Upper lobe of left lung (tissue), 6 donors: ENCODE measurements around the gene ARID4A. TPM values are rescaled to one million over a fixed set of nuclear protein-coding genes. Genes with fewer than 3 reads are reported as not detected.

Source experiments
- ATAC-seq, 2 donors: fragments of 200-7000 bp; cut with Tn5 transposase; one replicate each; pipeline ENCODE4 v1.9.1; 2022; ENCODE audit warnings: mild to moderate bottlenecking in 2 of 2, moderate library complexity in 2 of 2; ENCODE audit not compliant: low FRiP score in 2 of 2
- DNase-seq, 2 donors: peaks; one replicate each; pipeline ENCODE4 v3.0.0-alpha.2; 2019 to 2020
- H3K27ac ChIP-seq, 4 donors: fragments of 200-600 bp; sonication (generic); one replicate each; pipeline ENCODE4 v1.5.1; 2016 to 2019
- H3K27me3 ChIP-seq, 4 donors: fragments of 200-600 bp; sonication (generic); one replicate each; pipeline ENCODE4 v1.5.1; 2017 to 2019
- H3K36me3 ChIP-seq, 4 donors: fragments of 200-600 bp; sonication (generic); one replicate each; pipeline ENCODE4 v1.5.1; 2016 to 2019
- H3K4me1 ChIP-seq, 4 donors: fragments of 200-600 bp; sonication (generic); one replicate each; pipeline ENCODE4 v1.5.1; 2018 to 2019
- H3K4me3 ChIP-seq, 4 donors: fragments of 200-600 bp; sonication (generic); one replicate each; pipeline ENCODE4 v1.5.1; 2017 to 2019; ENCODE audit warnings: mild to moderate bottlenecking in 2 of 4, moderate library complexity in 1 of 4
- H3K9me3 ChIP-seq, 4 donors: fragments of 200-600 bp; sonication (generic); one replicate each; pipeline ENCODE4 v1.5.1; 2018 to 2019
- EP300 ChIP-seq, 4 donors: sonication (generic); formaldehyde crosslinking; IDR thresholded peaks; one replicate each; pipeline ENCODE4 v1.5.1; 2017; ENCODE audit warnings: antibody characterized with exemption in 4 of 4, control low read depth in 2 of 4
- POLR2A ChIP-seq, 4 donors: fragments of 450-650 bp; IDR thresholded peaks; one replicate each; pipeline ENCODE4 v1.5.1; 2016 to 2017; ENCODE audit warnings: antibody characterized with exemption in 4 of 4, mild to moderate bottlenecking in 2 of 4
- POLR2AphosphoS5 ChIP-seq, 2 donors: sonication (generic); formaldehyde crosslinking; IDR thresholded peaks; one replicate each; pipeline ENCODE4 v1.5.1; 2017; ENCODE audit warnings: antibody characterized with exemption in 2 of 2
- WGBS, 2 donors: methylation state at CpG; one replicate each; pipeline ENCODE4 v1.1.5; 2017 to 2018; 5-methylcytosine and 5-hydroxymethylcytosine counted together
- total RNA-seq, 6 donors: library from RNA; depleted of rRNA in 4 of 6; stranded (reverse); fragments of >200 nt in 4 of 6; gene quantifications; one replicate each; pipeline versions ENCODE4 v1.1.0 to v1.2.1, GENCODE V29; 2016 to 2021
- TF ChIP-seq, protein P1 (sequence below), 6 experiments: fragments of 450-650 bp in 4 of 6; fragments of 200-600 bp in 2 of 6; sonication (generic) in 2 of 6; IDR thresholded peaks; one replicate each; pipeline ENCODE4 v1.5.1; 2016 to 2019; ENCODE audit warnings: antibody characterized with exemption in 6 of 6
- donor health status: DM: no; HTN: no; CAD: no; lungs with moderate emphysema.
- donor health status: DM: no; HTN: yes; CAD: no; lungs with severe emphysema.

ARID4A gene
- total RNA-seq, 6 donors from 2014 or later: 18.4 to 96.4 (median 38.7) TPM

DNA sequence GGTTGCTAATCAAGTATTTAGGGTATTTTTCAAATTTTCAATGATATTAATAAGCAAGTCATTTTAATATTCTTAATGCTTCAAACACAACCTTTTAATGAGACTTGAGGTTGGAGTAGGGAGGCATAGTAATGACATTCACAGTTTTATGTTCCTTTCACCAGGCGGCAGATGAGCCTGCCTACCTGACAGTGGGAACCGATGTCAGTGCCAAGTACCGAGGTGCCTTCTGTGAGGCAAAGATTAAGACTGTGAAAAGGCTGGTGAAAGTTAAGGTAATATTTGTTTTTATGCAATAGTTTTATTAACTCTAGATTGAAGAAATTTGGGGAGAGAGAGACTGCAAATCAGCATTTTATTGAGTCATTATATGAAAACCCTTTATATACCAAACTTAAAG, 3.1 kb downstream of the ARID4A start:
- Histone ChIP-seq H3K4me3 (no peak overlapping the region), H3K4me1 (peaks cover 13 to 28% (median 17%) of the 10 kb centered on the region in 4 donors), H3K9me3 (no peaks in the 10 kb centered on the region), H3K36me3 (peaks cover 0 to 34% (median 19%) of the 10 kb centered on the region in 4 donors), H3K27ac (no peak overlapping the region), H3K27me3 (no peaks in the 10 kb centered on the region)
- TF ChIP-seq POLR2A (IDR thresholded peaks at IDR 0.05) (no peak), POLR2AphosphoS5 (IDR thresholded peaks at IDR 0.05) (no peak), EP300 (IDR thresholded peaks at IDR 0.05) (no peak)
- TF ChIP-seq, protein P1, sequence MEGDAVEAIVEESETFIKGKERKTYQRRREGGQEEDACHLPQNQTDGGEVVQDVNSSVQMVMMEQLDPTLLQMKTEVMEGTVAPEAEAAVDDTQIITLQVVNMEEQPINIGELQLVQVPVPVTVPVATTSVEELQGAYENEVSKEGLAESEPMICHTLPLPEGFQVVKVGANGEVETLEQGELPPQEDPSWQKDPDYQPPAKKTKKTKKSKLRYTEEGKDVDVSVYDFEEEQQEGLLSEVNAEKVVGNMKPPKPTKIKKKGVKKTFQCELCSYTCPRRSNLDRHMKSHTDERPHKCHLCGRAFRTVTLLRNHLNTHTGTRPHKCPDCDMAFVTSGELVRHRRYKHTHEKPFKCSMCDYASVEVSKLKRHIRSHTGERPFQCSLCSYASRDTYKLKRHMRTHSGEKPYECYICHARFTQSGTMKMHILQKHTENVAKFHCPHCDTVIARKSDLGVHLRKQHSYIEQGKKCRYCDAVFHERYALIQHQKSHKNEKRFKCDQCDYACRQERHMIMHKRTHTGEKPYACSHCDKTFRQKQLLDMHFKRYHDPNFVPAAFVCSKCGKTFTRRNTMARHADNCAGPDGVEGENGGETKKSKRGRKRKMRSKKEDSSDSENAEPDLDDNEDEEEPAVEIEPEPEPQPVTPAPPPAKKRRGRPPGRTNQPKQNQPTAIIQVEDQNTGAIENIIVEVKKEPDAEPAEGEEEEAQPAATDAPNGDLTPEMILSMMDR (IDR thresholded peaks at IDR 0.05): no peak
- ATAC-seq (no peak), DNase-seq (no peak)
- 84 to 86% methylated on average over 3 of the region's 3 CpGs for WGBS, 2 donors

DNA sequence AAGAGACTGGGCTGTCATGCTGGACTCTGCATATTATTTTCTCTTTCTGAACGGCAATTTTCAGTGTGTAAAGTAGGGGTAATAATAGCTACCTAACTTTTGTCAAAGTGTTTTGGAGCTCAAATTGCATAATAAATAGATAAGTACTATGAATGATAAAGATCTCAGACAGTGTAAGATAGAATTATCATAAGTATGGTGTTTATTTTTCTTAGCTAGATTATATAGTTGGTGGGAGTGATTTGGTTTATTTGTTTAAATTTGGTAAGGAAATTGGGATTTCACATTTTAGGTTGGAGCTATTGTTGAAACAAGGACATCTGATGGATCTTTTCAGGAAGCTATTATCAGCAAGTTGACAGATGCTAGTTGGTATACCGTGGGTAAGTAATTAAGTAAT, 7.4 kb downstream of the ARID4A start:
- Histone ChIP-seq H3K9me3 (no peaks in the 10 kb centered on the region), H3K4me1 (peaks cover 2 to 11% (median 3%) of the 10 kb centered on the region in 4 donors), H3K4me3 (no peak overlapping the region), H3K27ac (no peak overlapping the region), H3K27me3 (no peaks in the 10 kb centered on the region), H3K36me3 (peaks cover 0 to 50% (median 27%) of the 10 kb centered on the region in 4 donors)
- ATAC-seq: no peak
- TF ChIP-seq POLR2A (IDR thresholded peaks at IDR 0.05) (no peak), POLR2AphosphoS5 (IDR thresholded peaks at IDR 0.05) (no peak), EP300 (IDR thresholded peaks at IDR 0.05) (no peak)
- TF ChIP-seq, protein P1 (IDR thresholded peaks at IDR 0.05): no peak
- 74 to 77% methylated on average over 2 of the region's 2 CpGs for WGBS, 2 donors
- DNase-seq: no peak

DNA sequence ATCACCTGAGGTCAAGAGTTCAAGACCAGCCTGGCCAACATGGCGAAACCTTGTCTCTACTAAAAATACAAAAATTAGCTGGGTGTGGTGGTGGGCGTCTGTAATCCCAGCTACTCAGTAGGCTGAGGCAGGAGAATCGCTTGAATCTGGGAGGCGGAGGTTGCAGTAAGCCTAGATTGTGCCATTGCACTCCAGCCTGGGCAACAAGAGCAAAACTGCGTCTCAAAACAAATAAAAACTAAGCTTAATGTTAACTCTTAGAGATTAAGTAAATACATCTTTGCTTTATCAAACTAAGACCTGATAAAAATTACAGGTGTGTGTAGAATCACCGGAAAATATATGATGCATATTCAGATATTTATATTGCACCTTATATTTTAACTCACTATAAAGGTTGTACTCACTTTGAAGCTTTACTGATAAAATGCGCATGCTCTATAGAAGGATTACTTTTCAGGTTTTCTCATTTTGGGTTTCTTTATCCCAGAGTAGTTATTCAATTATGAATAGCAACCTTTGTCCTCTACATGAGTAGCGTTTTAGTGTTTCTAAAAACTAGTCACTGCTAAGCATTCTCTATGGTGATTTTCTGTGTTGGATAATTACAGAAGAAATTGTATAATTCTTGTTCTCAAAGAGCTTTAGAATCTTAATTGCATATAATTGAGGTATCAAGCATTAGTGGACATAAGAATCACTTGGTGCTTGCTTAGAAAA, 9.4 kb downstream of the ARID4A start:
- H3K4me1 ChIP-seq: no peaks in the 10 kb centered on the region
- no peaks in the 10 kb centered on the region for H3K9me3 ChIP-seq
- no peak for DNase-seq
- H3K4me3 ChIP-seq: no peak overlapping the region
- TF ChIP-seq EP300 (IDR thresholded peaks at IDR 0.05) (no peak), POLR2A (IDR thresholded peaks at IDR 0.05) (no peak), POLR2AphosphoS5 (IDR thresholded peaks at IDR 0.05) (no peak)
- TF ChIP-seq, protein P1 (IDR thresholded peaks at IDR 0.05): no peak
- no peak for ATAC-seq
- no peak overlapping the region for H3K27ac ChIP-seq
- no peaks in the 10 kb centered on the region for H3K27me3 ChIP-seq
- H3K36me3 ChIP-seq: peaks cover 0 to 52% (median 24%) of the 10 kb centered on the region in 4 donors
- WGBS, 2 donors: 91 to 92% methylated on average over 8 of the region's 8 CpGs

DNA sequence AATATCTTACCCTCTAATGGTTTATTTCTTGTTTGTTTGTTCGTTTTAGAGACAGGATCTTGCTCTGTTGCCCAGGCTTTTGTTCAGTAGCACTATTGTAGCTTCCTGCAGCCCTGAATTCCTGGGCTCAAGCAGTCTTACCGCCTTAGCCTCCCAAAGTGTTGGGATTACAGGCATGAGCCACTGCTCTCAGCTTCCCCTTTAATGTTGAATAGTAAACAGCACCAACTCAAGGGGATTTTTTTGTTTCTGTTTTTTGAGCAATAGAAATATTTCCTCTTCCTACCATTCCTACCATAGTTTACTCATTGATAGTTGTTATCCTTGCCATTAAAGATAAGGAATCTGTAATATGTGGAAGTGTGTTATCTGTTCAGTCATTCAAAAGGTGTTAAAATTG, 10.7 kb downstream of the ARID4A start:
- ATAC-seq: no peak
- DNase-seq: no peak
- TF ChIP-seq POLR2AphosphoS5 (IDR thresholded peaks at IDR 0.05) (no peak), POLR2A (IDR thresholded peaks at IDR 0.05) (no peak), EP300 (IDR thresholded peaks at IDR 0.05) (no peak)
- TF ChIP-seq, protein P1 (IDR thresholded peaks at IDR 0.05): no peak
- no peaks in the 10 kb centered on the region for H3K4me1 ChIP-seq
- H3K27ac ChIP-seq: no peak overlapping the region
- H3K9me3 ChIP-seq: no peaks in the 10 kb centered on the region
- 70 to 72% methylated on average over 2 of the region's 2 CpGs for WGBS, 2 donors
- no peaks in the 10 kb centered on the region for H3K27me3 ChIP-seq
- no peak overlapping the region for H3K4me3 ChIP-seq
- H3K36me3 ChIP-seq: peaks cover 3 to 43% (median 20%) of the 10 kb centered on the region in 4 donors

DNA sequence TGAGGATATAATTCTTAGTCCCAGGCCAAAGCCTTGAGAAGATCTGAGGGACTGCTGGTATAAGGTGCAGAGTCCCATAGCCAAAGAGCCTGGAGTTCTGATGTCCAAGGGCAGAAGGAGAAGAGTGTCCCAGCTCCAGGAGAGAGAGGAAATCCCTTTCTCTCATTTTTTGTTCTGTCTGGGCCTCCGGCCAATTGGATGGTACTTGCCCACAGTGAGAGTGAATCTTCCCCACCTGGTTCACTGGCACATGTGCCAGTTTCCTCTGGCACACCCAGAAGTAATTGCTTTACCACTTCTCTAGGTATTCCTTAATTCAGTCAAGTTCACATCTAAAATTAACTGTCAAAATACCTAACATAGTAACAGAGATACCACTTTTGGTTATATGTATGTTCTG, 15.3 kb downstream of the ARID4A start:
- DNase-seq (no peak), ATAC-seq (no peak)
- no peaks in the 10 kb centered on the region for H3K27me3 ChIP-seq
- no peak overlapping the region for H3K4me3 ChIP-seq
- H3K9me3 ChIP-seq: no peaks in the 10 kb centered on the region
- no peak overlapping the region for H3K27ac ChIP-seq
- WGBS, 2 donors: 73 to 93% methylated on average over 1 of the region's 1 CpG
- H3K36me3 ChIP-seq: peaks cover 9 to 36% (median 10%) of the 10 kb centered on the region in 4 donors
- H3K4me1 ChIP-seq: no peaks in the 10 kb centered on the region
- TF ChIP-seq, protein P1 (IDR thresholded peaks at IDR 0.05): no peak
- TF ChIP-seq POLR2AphosphoS5 (IDR thresholded peaks at IDR 0.05) (no peak), POLR2A (IDR thresholded peaks at IDR 0.05) (no peak), EP300 (IDR thresholded peaks at IDR 0.05) (no peak)
